Measurements from ENCODE around the gene FOXN4.

FOXN4 gene

DNA sequence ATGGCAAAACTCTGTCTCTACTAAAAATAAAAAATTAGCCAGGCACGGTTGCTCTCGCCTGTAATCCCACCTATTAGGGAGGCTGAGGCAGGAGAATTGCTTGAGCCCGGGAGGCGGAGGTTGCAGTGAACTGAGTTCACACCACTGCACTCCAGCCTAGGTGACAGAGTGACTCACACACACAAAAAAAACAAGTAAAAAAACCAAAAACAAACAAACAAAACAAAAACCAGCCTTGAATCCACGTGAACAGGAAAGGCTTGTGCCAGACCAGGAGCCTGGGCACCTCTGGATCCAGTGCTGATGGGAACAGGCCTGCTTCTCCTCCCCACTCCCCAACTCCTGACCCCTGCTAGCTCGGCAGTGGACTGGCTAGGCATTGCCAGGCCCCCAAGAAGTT, 3.5 kb downstream of the FOXN4 start:
- no peak for DNase-seq

DNA sequence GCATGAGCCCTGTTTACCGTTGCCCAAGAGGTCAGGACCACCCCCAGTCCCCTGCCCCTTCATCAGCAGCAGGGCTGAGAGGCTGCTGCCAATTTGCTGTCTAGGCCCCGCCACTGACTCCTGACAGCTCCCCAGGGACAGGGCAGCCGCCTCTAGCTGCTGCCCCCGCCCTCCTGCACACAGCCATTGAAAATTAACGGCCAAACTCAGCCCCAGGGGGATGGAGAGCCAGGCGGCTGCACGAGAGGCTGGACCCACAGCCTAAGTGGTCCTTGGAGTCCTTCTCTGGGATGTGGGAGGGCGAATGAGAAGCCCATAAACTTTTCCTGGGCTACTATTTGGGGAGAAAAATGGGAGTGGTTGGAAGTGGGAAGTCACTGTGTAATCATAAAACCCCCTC, 4.6 kb downstream of the FOXN4 start:
- DNase-seq, result peak; percentile 61

- DNase-seq, result no peak
Measured at GRCh38 chr12:109302770-109303169, 6.3 kb downstream of the FOXN4 start.

GRCh38 chr12:109302358-109302757, 6.7 kb downstream of the FOXN4 start:
- DNase-seq, result no peak

- no peak for DNase-seq
Measured at GRCh38 chr12:109301643-109302168, 7.4 kb downstream of the FOXN4 start.

DNA sequence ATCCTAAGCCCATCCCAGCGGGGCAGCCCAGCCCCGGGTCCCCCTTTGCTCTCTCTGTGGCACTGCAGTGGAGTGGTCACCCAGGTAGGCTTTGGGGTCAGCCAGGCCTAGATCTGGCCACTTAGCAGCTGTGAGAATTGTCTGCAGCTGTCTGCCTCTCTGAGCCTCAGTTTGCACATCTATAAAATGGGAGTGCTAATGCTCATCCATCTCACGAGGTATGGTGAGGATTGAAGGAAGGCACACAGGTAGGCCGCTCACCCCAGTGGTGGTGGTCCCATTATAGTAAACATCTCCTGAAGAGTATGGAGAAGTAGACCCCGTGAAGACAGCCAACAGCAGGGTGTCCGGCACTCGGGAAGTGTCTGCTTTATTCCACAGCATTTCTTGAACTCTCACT, 9.2 kb downstream of the FOXN4 start:
- no peak for DNase-seq

DNA sequence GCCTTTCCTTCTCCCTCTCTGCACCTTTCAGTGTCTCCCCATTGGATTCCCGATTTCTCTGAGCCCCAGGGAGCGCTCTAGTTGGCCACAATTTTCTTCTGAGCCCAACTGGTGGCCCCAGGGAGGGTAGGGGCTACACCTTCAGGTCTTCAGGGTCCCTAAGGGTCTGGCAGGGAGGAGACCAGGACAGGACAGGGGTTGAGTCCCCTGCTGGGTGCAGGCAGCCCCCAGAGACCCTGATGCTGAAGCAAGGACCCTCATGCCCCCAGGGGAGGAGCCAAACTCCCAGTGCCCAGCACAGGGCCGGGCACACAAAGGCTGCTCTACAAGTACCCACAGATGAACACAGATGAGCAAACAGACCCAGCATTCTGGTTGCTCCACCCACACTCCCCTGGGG, 12.7 kb downstream of the FOXN4 start:
- no peak for DNase-seq

- DNase-seq, result no peak
Measured at GRCh38 chr12:109295764-109296425, 13.2 kb downstream of the FOXN4 start.

- DNase-seq, result no peak
Measured at GRCh38 chr12:109294286-109294796, 14.7 kb downstream of the FOXN4 start.

DNA sequence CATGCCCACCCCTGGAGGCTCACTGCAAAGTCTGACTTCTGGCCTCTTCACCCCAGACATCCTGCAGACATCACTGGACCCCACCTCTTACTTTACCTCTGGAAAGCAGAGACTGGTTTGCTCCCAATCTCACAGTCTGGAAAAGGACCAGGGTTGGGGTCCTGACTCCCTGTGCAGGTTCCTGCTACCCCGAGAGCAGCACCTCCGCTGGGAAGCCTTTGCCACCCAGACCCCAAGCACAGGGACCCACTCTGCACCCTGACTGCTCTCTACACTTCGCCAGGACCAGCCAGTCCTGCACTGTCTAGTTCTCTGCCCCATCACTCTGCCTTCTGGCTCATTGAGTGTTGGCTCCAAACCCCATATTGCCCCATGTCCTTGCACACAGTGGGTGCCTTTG, 16.0 kb downstream of the FOXN4 start:
- DNase-seq, result no peak

DNA sequence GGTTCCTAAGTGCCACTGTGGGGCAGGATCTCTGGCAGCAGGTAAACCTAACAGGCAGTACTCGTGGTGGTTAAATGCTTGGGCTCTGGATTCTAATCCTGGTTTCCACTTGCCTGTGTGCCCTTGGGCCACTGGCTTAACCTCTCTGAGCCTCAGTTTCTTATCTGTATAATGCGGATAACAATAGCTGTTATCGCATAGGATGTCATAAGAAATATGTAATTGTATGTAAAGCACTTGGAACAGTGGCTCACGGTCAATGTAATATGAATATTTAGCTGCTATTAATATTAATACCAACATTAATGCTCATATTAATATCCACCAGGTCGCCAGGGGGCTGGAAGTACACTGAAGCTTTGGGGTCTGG, 16.8 kb downstream of the FOXN4 start:
- DNase-seq, result no peak

DNA sequence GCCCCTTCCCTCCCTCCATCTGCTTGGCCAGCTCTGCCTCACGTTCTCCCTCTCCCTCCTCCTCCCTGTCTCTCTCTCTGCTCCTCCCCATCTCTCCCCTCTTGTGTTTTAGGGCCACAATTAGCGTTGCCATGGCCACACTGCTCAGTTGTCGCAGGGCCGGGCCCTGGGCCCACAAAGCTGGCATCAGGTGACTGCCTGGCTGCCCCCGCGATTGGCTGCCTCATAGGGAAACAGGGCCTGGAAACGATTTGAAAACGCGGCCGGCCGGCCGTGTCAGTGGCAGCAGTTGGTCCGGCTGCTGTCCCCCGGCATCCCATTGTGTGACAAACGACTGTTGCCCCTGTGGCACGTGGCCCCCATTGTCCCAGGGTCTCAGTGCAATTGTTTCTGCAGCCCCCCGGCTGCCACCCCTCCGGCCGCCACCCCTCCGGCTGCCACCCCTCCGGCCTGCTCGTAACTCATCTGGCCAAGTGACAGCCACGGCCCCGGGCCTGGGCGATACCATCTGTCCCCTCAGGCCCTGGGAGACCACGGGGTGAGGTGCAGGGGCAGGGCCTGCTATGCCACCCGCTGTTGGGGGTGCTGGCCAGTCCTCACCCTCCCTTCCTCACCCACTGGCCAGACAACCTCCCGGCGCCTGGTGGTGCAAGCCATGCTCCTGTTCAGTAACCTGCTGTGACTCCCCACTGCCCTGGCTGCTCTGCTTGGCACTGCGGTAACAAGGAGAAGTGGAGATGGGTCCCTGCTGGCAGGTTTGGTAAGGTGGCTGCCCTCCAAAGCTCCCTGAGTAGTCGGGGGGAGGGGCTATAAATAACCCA, 17.4 kb downstream of the FOXN4 start:
- peak; percentile 93 for DNase-seq

DNA sequence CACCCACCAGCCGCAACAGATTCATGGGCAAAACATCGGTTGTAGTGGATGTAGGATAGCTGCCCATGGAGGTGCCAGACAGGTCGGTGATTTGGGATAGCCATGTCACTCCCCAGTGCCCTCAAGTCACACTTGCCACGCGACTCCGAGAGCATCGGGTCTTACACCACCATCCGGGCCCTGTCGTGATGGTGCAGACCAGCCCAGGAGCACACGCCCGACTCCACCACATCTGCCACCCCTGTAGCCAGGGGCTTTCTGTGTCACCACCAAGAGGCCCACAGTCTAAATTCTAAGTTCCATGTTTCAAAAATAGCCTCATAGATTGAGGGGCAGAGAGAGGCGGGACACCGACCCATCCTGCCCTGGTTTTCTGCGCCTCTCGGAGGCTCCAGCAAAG, 18.0 kb downstream of the FOXN4 start:
- no peak for DNase-seq

- DNase-seq, result no peak
Measured at GRCh38 chr12:109290061-109290460, 19.0 kb downstream of the FOXN4 start.

- DNase-seq, result no peak
Measured at GRCh38 chr12:109289551-109289950, 19.5 kb downstream of the FOXN4 start.

- no peak for DNase-seq
Measured at GRCh38 chr12:109289004-109289403, 20.1 kb downstream of the FOXN4 start.

- no peak for DNase-seq
Measured at GRCh38 chr12:109288571-109288970, 20.5 kb downstream of the FOXN4 start.

GRCh38 chr12:109287811-109288469, 21.1 kb downstream of the FOXN4 start:
- DNase-seq, result no peak

GRCh38 chr12:109287181-109287580, 21.9 kb downstream of the FOXN4 start:
- no peak for DNase-seq

DNA sequence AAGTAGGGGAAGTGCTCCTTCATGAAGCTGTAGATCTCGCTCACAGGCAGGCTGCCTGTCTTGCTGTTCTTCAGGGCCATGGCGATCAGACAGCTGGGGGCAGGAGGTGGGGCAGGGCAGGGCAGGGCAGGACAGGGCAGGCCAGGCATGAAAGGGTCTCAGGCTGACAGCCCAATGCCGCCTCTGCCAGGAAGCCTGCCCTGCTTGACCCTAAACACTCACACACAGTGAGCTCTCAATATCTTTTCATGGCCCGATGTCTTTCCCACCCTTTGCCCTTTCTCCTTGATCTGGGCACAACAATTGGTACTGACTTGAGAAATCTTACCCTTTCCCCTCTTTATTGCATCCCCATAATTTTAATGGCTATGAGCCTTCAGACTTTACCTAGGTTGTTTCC, 22.4 kb downstream of the FOXN4 start:
- no peak for DNase-seq

DNA sequence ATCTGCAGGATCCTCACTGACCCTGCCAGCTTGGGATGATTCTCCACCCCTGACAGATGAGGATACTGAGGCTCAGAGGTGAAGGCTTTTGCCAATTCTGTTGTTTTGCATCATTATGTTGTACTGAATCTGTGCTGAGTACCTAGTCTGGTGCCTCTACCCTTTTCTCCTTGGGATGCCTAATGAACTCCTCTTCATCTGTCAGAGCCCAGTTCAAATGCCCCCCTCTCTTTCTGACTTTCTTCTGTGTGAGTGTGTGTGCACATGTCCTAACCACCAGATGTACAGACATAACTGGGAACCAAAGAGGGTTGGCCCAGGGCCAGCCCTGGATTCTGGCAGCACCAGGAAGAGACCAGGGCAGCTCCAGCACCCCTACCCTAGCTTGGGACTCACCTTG, 22.8 kb downstream of the FOXN4 start:
- no peak for DNase-seq

DNA sequence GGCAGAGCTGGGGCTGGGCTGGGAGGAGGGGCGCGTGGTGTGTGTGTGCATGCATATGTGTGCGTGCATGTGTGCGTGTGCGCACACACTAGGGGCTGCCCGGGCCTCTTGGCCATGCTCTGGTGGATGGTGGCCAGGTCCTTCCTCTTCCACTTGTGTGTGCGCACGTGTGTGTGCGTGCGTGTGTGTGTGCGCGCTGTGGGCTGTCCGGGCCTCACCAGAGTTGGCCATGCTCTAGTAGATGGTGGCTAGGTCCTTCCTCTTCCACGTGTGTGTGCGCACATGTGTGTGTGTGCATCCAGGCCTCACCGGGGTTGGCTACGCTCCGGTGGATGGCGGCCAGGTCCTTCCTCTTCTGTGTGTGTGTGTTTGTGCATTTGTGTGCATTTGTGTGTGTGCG, 24.7 kb downstream of the FOXN4 start:
- no peak for DNase-seq

DNA sequence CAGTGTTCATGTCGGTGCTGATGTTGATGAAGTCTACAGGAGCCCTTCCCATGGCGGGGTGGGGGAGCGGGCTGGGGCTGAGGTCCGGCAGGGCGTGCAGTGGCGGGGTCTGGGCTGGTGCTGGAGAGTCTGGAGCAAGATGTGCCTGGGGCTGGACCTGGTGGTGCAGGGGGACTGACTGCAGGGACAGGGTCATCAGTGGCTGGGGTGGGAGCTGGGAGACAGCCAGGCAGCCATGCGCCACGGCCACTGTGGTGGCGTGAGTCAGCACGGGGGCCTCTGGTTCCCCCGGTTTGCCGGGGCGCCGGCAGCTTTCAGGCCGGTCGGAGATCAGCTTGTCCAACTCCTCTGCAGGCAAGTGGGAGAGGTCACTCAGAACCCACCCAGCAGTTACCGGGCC, 27.6 kb downstream of the FOXN4 start:
- DNase-seq, result no peak

DNA sequence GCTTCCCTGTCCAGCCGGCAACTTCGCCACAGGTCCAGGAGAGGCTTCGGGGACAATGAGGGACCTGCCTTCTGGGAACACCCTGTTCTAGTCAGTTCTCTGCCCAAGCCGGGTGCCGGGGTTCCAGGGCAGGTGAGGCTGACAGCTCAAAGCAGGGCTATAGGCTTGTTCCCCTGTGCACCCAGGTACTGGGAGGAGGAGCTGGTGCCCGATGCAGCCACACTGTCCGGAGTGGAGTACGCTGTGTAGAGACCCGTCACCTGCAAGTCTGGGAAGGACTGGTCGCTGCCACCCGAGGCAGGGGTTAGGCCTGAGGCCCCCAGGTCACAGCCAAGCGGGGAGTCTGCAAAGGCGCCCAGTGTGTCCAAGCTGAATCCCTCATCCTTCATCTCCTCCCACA, 29.6 kb downstream of the FOXN4 start:
- DNase-seq, result no peak

Measured in retina (tissue), 1 donor.